GM18526 (cell line): ENCODE results near the gene KAT6B.
A peak's percentile ranks its signal among the peaks of the same experiment; 100 is the strongest.

Experiments
- POLR2A ChIP-seq: IDR thresholded peaks from 3 replicates; pipeline ENCODE4 v1.6.1; 2011; ENCODE audit not compliant: insufficient read length; ENCODE audit errors: extremely low read depth

KAT6B gene

GRCh38 chr10:74821501-74821900, 4.9 kb upstream of the KAT6B start:
- no peak for TF ChIP-seq POLR2A

GRCh38 chr10:74822101-74822500, 4.3 kb upstream of the KAT6B start:
- TF ChIP-seq POLR2A = no peak

GRCh38 chr10:74822521-74823089, 3.8 kb upstream of the KAT6B start:
- TF ChIP-seq POLR2A = no peak

GRCh38 chr10:74823791-74824183, 2.6 kb upstream of the KAT6B start:
- TF ChIP-seq POLR2A = no peak

- TF ChIP-seq POLR2A = no peak
Measured at GRCh38 chr10:74824184-74824899, 2.1 kb upstream of the KAT6B start.

GRCh38 chr10:74824900-74825370, 1.5 kb upstream of the KAT6B start:
- peak; percentile 51 for TF ChIP-seq POLR2A

GRCh38 chr10:74825371-74826141, 844 bp upstream of the KAT6B start:
- no peak for TF ChIP-seq POLR2A

GRCh38 chr10:74827045-74827441, 643 bp downstream of the KAT6B start:
- peak; percentile 22 for TF ChIP-seq POLR2A

- no peak for TF ChIP-seq POLR2A
Measured at GRCh38 chr10:74827694-74828093, 1.3 kb downstream of the KAT6B start.

- no peak for TF ChIP-seq POLR2A
Measured at GRCh38 chr10:74828946-74829345, 2.5 kb downstream of the KAT6B start.

- no peak for TF ChIP-seq POLR2A
Measured at GRCh38 chr10:74831518-74832120, 5.2 kb downstream of the KAT6B start.

GRCh38 chr10:74835963-74836362, 9.6 kb downstream of the KAT6B start:
- no peak for TF ChIP-seq POLR2A

- no peak for TF ChIP-seq POLR2A
Measured at GRCh38 chr10:74836877-74837276, 10.5 kb downstream of the KAT6B start.

- no peak for TF ChIP-seq POLR2A
Measured at GRCh38 chr10:74837743-74838142, 11.3 kb downstream of the KAT6B start.

GRCh38 chr10:74839708-74840107, 13.3 kb downstream of the KAT6B start:
- no peak for TF ChIP-seq POLR2A
